HFF-Myc (cell line): ENCODE measurements around the gene B3GLCT.

Experiments
- DNase-seq: peaks from one replicate; pipeline ENCODE4 v3.0.0-alpha.2; 2011; ENCODE audit warnings: low read depth; ENCODE audit errors: extremely low read depth
- H3K4me3 ChIP-seq: replicated peaks from 2 replicates; pipeline ENCODE4 v1.5.1; 2011; ENCODE audit warnings: low read depth, mild to moderate bottlenecking, control low read depth, low read length
- CTCF ChIP-seq: IDR thresholded peaks from 2 replicates; pipeline ENCODE4 v1.5.1; 2012; ENCODE audit warnings: mild to moderate bottlenecking, low read depth, low read length, control low read depth; ENCODE audit errors: missing control alignments

The B3GLCT gene

GRCh38 chr13:31161557-31162150 is 38.1 kb upstream of the B3GLCT start, which contains the start of gene HSPH1:
HSPH1 (minus strand) TSS chr13:31161904; CDS start chr13:31161582, 322 bp downstream.
- peak; percentile 9 for TF ChIP-seq CTCF
- peak; percentile 90 for DNase-seq
- H3K4me3 ChIP-seq = peak within 1 kb of the TSS; percentile 98

- peak overlapping the region; percentile 98 for H3K4me3 ChIP-seq
- DNase-seq = peak; percentile 95
- TF ChIP-seq CTCF = no peak
Measured at GRCh38 chr13:31162151-31163008, 37.4 kb upstream of the B3GLCT start.

GRCh38 chr13:31166591-31166990 is 33.2 kb upstream of the B3GLCT start:
- H3K4me3 ChIP-seq = no peak overlapping the region
- TF ChIP-seq CTCF = no peak
- no peak for DNase-seq

- TF ChIP-seq CTCF = no peak
- no peak overlapping the region for H3K4me3 ChIP-seq
- DNase-seq = no peak
Measured at GRCh38 chr13:31167490-31167889, 32.3 kb upstream of the B3GLCT start.

- no peak overlapping the region for H3K4me3 ChIP-seq
- no peak for TF ChIP-seq CTCF
- DNase-seq = no peak
Measured at GRCh38 chr13:31168166-31168565, 31.6 kb upstream of the B3GLCT start.

GRCh38 chr13:31168736-31169135 is 31.0 kb upstream of the B3GLCT start:
- no peak for DNase-seq
- H3K4me3 ChIP-seq = no peak overlapping the region
- TF ChIP-seq CTCF = no peak
